Sigmoid colon (tissue), 4 donors: ENCODE results near the gene ABHD13.

Experiments used
- EP300 ChIP-seq, 4 donors: sonication (generic); formaldehyde crosslinking; IDR thresholded peaks; one replicate each; pipeline ENCODE4 v1.6.1; 2017; ENCODE audit warnings: antibody characterized with exemption in 4 of 4
- POLR2A ChIP-seq, 2 donors: fragments of 450-650 bp; IDR thresholded peaks; one replicate each; pipeline ENCODE4 v1.6.1; 2016; ENCODE audit warnings: antibody characterized with exemption in 2 of 2, mild to moderate bottlenecking in 2 of 2, moderate library complexity in 2 of 2
- POLR2AphosphoS5 ChIP-seq, 4 donors: sonication (generic); formaldehyde crosslinking; IDR thresholded peaks; one replicate each; pipeline ENCODE4 v1.6.1; 2017; ENCODE audit warnings: antibody characterized with exemption in 4 of 4
- TF ChIP-seq, protein P1 (sequence below), 4 experiments: fragments of 450-650 bp in 3 of 4; fragments of 200-600 bp in 1 of 4; IDR thresholded peaks; one replicate each; pipeline ENCODE4 v1.5.1; 2016 to 2019; ENCODE audit warnings: antibody characterized with exemption in 4 of 4, mild to moderate bottlenecking in 3 of 4, moderate library complexity in 2 of 4

DNA sequence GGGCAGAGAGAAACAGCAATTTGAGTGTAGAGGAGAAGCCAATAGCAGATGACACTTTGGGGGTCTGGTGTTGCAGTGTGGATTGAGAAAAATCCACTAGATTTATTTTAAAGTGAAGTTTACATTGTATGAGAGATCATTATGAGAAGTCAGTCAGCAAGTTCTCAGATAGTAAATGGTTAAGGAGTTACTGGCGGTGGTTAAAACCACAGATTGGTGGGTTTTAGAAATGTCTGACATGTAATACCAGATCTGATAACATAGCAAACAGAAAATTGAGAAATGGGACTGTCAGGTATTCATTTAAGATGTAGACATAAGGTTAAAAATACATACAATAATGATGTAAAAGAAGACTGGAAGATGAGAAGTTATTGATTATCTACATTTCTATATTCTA, 7.2 kb downstream of the ABHD13 start:
- TF ChIP-seq, protein P1, sequence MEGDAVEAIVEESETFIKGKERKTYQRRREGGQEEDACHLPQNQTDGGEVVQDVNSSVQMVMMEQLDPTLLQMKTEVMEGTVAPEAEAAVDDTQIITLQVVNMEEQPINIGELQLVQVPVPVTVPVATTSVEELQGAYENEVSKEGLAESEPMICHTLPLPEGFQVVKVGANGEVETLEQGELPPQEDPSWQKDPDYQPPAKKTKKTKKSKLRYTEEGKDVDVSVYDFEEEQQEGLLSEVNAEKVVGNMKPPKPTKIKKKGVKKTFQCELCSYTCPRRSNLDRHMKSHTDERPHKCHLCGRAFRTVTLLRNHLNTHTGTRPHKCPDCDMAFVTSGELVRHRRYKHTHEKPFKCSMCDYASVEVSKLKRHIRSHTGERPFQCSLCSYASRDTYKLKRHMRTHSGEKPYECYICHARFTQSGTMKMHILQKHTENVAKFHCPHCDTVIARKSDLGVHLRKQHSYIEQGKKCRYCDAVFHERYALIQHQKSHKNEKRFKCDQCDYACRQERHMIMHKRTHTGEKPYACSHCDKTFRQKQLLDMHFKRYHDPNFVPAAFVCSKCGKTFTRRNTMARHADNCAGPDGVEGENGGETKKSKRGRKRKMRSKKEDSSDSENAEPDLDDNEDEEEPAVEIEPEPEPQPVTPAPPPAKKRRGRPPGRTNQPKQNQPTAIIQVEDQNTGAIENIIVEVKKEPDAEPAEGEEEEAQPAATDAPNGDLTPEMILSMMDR (IDR thresholded peaks at IDR 0.05) = no peak
- TF ChIP-seq POLR2AphosphoS5 (IDR thresholded peaks at IDR 0.05) = no peak
- TF ChIP-seq POLR2A (IDR thresholded peaks at IDR 0.05) = no peak
- TF ChIP-seq EP300 (IDR thresholded peaks at IDR 0.05) = no peak
